GM23248 (cell line): Measurements from ENCODE around the gene FAM240A. TPM values are rescaled to one million over a fixed set of nuclear protein-coding genes. Genes with fewer than 3 reads are reported as not detected.

Experiments used
- DNase-seq: peaks from one replicate; pipeline ENCODE4 v3.0.0-alpha.2; 2015
- H2AFZ ChIP-seq: fragments of 200-600 bp; sonication (generic); 2 replicates; pipeline ENCODE4 v1.6.1; 2016; ENCODE audit warnings: antibody characterized with exemption
- H3F3A ChIP-seq: fragments of 200-600 bp; sonication (generic); 2 replicates; pipeline ENCODE4 v1.6.1; 2016; ENCODE audit warnings: mild to moderate bottlenecking, antibody characterized with exemption, mixed run types; ENCODE audit not compliant: insufficient read depth
- H3K27ac ChIP-seq: fragments of 200-600 bp; sonication (generic); 2 replicates; pipeline ENCODE4 v1.5.1; 2016; ENCODE audit warnings: mild to moderate bottlenecking
- H3K27me3 ChIP-seq: fragments of 200-600 bp; sonication (generic); replicated peaks from 2 replicates; pipeline ENCODE4 v1.6.1; 2016; ENCODE audit warnings: mild to moderate bottlenecking; ENCODE audit not compliant: insufficient read depth
- H3K36me3 ChIP-seq: fragments of 200-600 bp; sonication (generic); 2 replicates; pipeline ENCODE4 v1.6.1; 2016; ENCODE audit warnings: low read depth, mild to moderate bottlenecking
- H3K4me1 ChIP-seq: fragments of 200-600 bp; sonication (generic); 2 replicates; pipeline ENCODE4 v1.6.1; 2016; ENCODE audit warnings: mild to moderate bottlenecking; ENCODE audit not compliant: insufficient read depth
- H3K4me2 ChIP-seq: fragments of 200-600 bp; sonication (generic); one replicate; pipeline ENCODE4 v1.6.1; 2016; ENCODE audit warnings: mild to moderate bottlenecking; ENCODE audit not compliant: unreplicated experiment
- H3K4me3 ChIP-seq: fragments of 200-600 bp; sonication (generic); 2 replicates; pipeline ENCODE4 v1.5.1; 2016; ENCODE audit warnings: mild to moderate bottlenecking
- H3K79me2 ChIP-seq: fragments of 200-600 bp; sonication (generic); 2 replicates; pipeline ENCODE4 v1.6.1; 2016; ENCODE audit warnings: mild to moderate bottlenecking; ENCODE audit not compliant: insufficient read depth
- H3K9ac ChIP-seq: fragments of 200-600 bp; sonication (generic); 2 replicates; pipeline ENCODE4 v1.6.1; 2016; ENCODE audit warnings: mild to moderate bottlenecking
- H3K9me2 ChIP-seq: fragments of 200-600 bp; sonication (generic); 2 replicates; pipeline ENCODE4 v1.6.1; 2016; ENCODE audit warnings: mixed run types, mild to moderate bottlenecking, moderate library complexity; ENCODE audit not compliant: insufficient read depth
- H3K9me3 ChIP-seq: fragments of 200-600 bp; sonication (generic); one replicate; pipeline ENCODE4 v1.6.1; 2017; ENCODE audit warnings: low read depth
- H4K20me1 ChIP-seq: fragments of 200-600 bp; sonication (generic); 2 replicates; pipeline ENCODE4 v1.6.0; 2016; ENCODE audit not compliant: insufficient read depth
- EZH2 ChIP-seq: fragments of 200-600 bp; sonication (generic); IDR thresholded peaks from 2 replicates; pipeline ENCODE4 v1.6.1; 2018; ENCODE audit warnings: antibody characterized with exemption, mild to moderate bottlenecking; ENCODE audit not compliant: insufficient read depth, poor library complexity, severe bottlenecking
- EZH2phosphoT487 ChIP-seq: fragments of 200-600 bp; sonication (generic); IDR thresholded peaks from 2 replicates; pipeline ENCODE4 v1.6.1; 2018; ENCODE audit warnings: antibody characterized with exemption, moderate library complexity, mild to moderate bottlenecking, low read depth; ENCODE audit not compliant: insufficient read depth
- WGBS, 2 experiments: methylation state at CpG; one replicate each; pipeline ENCODE4 v1.1.6; 2015 to 2017; ENCODE audit warnings: low lambda C conversion rate in 2 of 2, low coverage in 1 of 2; ENCODE audit errors: missing lambda C conversion rate in 2 of 2; 5-methylcytosine and 5-hydroxymethylcytosine counted together
- in situ Hi-C: fragments of 300-500 bp; cut with MboI; formaldehyde crosslinking; loops from 2 replicates; pipeline ENCODE4 v1.15.0; 2020
- polyA plus RNA-seq: library from polyadenylated mRNA; unstranded; fragments of >200 nt; fragmentation: Nextera tagmentation; extraction: Ambion mirVana; gene quantifications from 2 replicates; pipeline ENCODE4 v1.2.1, GENCODE V29; 2016
- total RNA-seq: library from RNA; depleted of rRNA; stranded (reverse); fragments of >200 nt; shearing (Covaris generic); gene quantifications from 2 replicates; pipeline ENCODE4 v1.2.3, GENCODE V29; 2014

The FAM240A gene
- total and polyA plus RNA-seq, 2 experiments from 2014 or later = not detected

DNA sequence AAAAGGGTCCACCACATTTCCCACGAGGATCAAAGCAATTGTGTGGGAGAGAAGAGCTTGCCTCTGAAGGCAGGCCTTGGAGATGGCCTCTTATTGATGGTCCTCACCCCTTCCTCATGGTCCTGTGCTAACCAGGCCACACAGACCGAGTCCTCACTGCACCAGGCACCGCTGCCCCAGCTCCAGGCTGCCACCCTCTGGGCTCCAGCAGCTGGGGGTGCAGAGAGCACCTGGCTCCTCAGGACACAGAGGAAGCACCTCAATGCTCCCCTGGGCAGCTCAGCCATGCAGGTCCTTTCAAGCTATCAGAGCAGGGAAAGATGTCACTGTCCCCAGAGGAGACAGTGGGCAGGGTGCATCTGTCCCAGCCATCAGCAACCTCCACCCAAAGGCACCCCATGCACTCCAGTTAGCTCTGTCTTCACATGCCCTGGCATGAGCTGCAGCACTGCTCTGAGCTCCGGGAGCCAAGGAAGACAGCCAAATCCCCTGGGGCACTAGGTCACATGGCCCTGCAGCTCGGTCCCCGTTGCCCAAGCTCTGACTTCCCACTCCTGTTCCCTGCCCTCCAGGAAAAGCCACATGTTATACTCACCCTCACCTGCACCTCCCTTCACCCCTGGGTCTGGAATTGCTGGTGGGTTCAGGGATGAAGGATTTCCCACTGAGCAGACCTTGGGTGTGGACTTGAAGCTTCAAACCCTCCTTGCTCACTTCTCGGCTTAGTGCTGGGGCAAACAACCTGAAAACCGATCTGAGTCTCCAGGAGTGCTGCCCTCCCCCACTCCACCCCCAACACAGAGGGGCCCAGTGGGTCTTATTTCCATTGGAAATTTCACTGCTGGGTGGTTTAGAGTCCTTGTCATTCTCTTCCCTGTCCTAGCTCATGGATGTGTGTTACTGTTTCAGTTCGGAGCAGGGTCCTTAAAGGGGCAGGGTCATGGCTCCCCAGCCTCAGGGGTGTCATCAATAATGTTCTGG is 48.5 kb downstream of the FAM240A start:
- H3K4me2 ChIP-seq = no peak overlapping the region
- peak; percentile 32 for DNase-seq
- no peaks in the 10 kb centered on the region for H3K27me3 ChIP-seq
- H3K4me1 ChIP-seq = peaks cover 4% of the 10 kb centered on the region; the same call in 1 of the 2 replicates
- H4K20me1 ChIP-seq = no peaks in the 10 kb centered on the region
- H3K79me2 ChIP-seq = no peaks in the 10 kb centered on the region
- TF ChIP-seq EZH2 (no peak), EZH2phosphoT487 (no peak)
- H3K9me3 ChIP-seq = no peaks in the 10 kb centered on the region
- H2AFZ ChIP-seq = no peak overlapping the region
- H3K36me3 ChIP-seq = no peaks in the 10 kb centered on the region
- H3K9ac ChIP-seq = no peak overlapping the region
- in situ Hi-C loops = no loop called here
- 51 to 52% methylated on average over 9 of the region's 9 CpGs for WGBS, 2 experiments
- H3K27ac ChIP-seq = no peak overlapping the region
- no peaks in the 10 kb centered on the region for H3K9me2 ChIP-seq
- H3K4me3 ChIP-seq = no peak overlapping the region
- H3F3A ChIP-seq = no peaks in the 10 kb centered on the region

GRCh38 chr3:46661776-46662766 is 49.7 kb downstream of the FAM240A start:
- H3K9ac ChIP-seq = no peak overlapping the region
- H2AFZ ChIP-seq = no peak overlapping the region
- no peak overlapping the region for H3K4me2 ChIP-seq
- no peaks in the 10 kb centered on the region for H3K9me2 ChIP-seq
- no peaks in the 10 kb centered on the region for H3K9me3 ChIP-seq
- TF ChIP-seq EZH2phosphoT487 (no peak), EZH2 (no peak)
- H3K27me3 ChIP-seq = no peaks in the 10 kb centered on the region
- DNase-seq = no peak
- in situ Hi-C loops = no loop called here
- H4K20me1 ChIP-seq = no peaks in the 10 kb centered on the region
- no peak overlapping the region for H3K4me3 ChIP-seq
- no peaks in the 10 kb centered on the region for H3F3A ChIP-seq
- no peak overlapping the region for H3K27ac ChIP-seq
- peaks cover 4% of the 10 kb centered on the region; the same call in 1 of the 2 replicates for H3K4me1 ChIP-seq
- no peaks in the 10 kb centered on the region for H3K36me3 ChIP-seq
- WGBS, 2 experiments = 86 to 88% methylated on average over 15 of the region's 15 CpGs
- no peaks in the 10 kb centered on the region for H3K79me2 ChIP-seq

DNA sequence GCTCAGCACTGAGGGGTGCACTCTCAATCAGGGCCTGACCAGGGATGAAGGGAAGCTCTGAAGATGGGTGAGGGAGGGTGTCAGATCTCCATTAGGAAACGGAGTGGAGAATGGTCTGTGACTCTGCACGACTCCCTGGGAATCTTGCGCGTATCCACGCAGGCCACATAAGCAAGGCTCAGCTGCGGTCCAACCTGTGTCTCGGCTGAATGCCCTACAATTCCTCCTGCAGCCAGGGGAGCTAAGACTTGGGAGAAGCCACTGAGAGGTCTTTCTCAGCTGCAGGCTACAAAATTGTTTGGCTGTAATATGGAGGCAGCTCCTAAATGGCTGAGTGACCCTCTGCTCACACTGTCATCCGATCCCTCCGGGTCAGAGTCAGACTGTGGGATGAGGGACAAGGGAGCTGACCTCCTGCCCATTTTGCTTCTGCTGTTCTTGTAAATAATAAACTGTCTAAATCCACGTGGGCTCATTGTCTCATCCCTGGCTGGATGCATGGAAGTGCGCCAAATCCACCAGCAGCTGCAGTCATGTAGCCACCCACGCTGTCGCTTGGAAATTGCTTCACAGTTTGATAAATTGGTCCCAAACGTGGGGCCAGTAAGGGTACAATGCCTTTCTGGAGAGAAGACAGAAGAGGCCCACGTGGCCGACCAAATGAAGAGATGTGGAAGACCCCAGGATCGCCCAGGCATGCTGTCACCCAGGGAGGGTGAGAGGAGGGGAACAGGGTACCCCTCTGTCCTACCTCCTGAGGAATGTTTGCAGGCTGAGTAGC is 50.6 kb downstream of the FAM240A start:
- H3K4me1 ChIP-seq = peaks cover 4% of the 10 kb centered on the region; the same call in 1 of the 2 replicates
- no peak for TF ChIP-seq EZH2
- TF ChIP-seq EZH2phosphoT487 = no peak
- no peaks in the 10 kb centered on the region for H3K79me2 ChIP-seq
- DNase-seq = peak; percentile 81
- no peaks in the 10 kb centered on the region for H3K9me2 ChIP-seq
- in situ Hi-C loops = no loop called here
- H3K9me3 ChIP-seq = no peaks in the 10 kb centered on the region
- H3K27me3 ChIP-seq = no peaks in the 10 kb centered on the region
- no peaks in the 10 kb centered on the region for H3F3A ChIP-seq
- H4K20me1 ChIP-seq = no peaks in the 10 kb centered on the region
- peak overlapping the region; percentile 27 for H3K4me2 ChIP-seq
- no peak overlapping the region for H3K4me3 ChIP-seq
- H3K36me3 ChIP-seq = no peaks in the 10 kb centered on the region
- no peak overlapping the region for H3K9ac ChIP-seq
- WGBS, 2 experiments = 37 to 38% methylated on average over 17 of the region's 17 CpGs
- H2AFZ ChIP-seq = no peak overlapping the region
- H3K27ac ChIP-seq = no peak overlapping the region
